ENCODE results near the gene SLC25A21.

Gene SLC25A21

GRCh38 chr14:36756226-36756625 is 416.2 kb downstream of the SLC25A21 start:
- in situ Hi-C loops (cut with HindIII; ENCODE audit: low sequenced_read_pairs), result no loop called here
- TF ChIP-seq CTCF (IDR thresholded peaks at IDR 0.05; ENCODE audit: low read depth, low read length), result no peak
- H3K4me3 ChIP-seq (ENCODE audit: low read depth, low read length), result no peak overlapping the region
- DNase-seq (ENCODE audit: low read depth, low spot score), result no peak

- TF ChIP-seq CTCF (IDR thresholded peaks at IDR 0.05; ENCODE audit: low read depth, low read length), result no peak
- H3K4me3 ChIP-seq (ENCODE audit: low read depth, low read length), result no peak overlapping the region
- no peak for DNase-seq (ENCODE audit: low read depth, low spot score)
- in situ Hi-C loops (cut with HindIII; ENCODE audit: low sequenced_read_pairs), result no loop called here
These were observed 416.6 kb downstream of the SLC25A21 start for GRCh38 chr14:36755756-36756155.

GRCh38 chr14:36751920-36752319 is 420.5 kb downstream of the SLC25A21 start:
- no peak overlapping the region for H3K4me3 ChIP-seq (ENCODE audit: low read depth, low read length)
- DNase-seq (ENCODE audit: low read depth, low spot score), result no peak
- in situ Hi-C loops (cut with HindIII; ENCODE audit: low sequenced_read_pairs), result no loop called here
- no peak for TF ChIP-seq CTCF (IDR thresholded peaks at IDR 0.05; ENCODE audit: low read depth, low read length)

GRCh38 chr14:36751106-36751505 is 421.3 kb downstream of the SLC25A21 start:
- H3K4me3 ChIP-seq (ENCODE audit: low read depth, low read length), result no peak overlapping the region
- in situ Hi-C loops (cut with HindIII; ENCODE audit: low sequenced_read_pairs), result no loop called here
- no peak for DNase-seq (ENCODE audit: low read depth, low spot score)
- no peak for TF ChIP-seq CTCF (IDR thresholded peaks at IDR 0.05; ENCODE audit: low read depth, low read length)

- TF ChIP-seq CTCF (IDR thresholded peaks at IDR 0.05; ENCODE audit: low read depth, low read length), result no peak
- in situ Hi-C loops (cut with HindIII; ENCODE audit: low sequenced_read_pairs), result no loop called here
These were observed 422.2 kb downstream of the SLC25A21 start for GRCh38 chr14:36750244-36750643.

GRCh38 chr14:36748610-36749213 is 423.7 kb downstream of the SLC25A21 start:
- H3K4me3 ChIP-seq (ENCODE audit: low read depth, low read length), result no peak overlapping the region
- TF ChIP-seq CTCF (IDR thresholded peaks at IDR 0.05; ENCODE audit: low read depth, low read length), result no peak
- in situ Hi-C loops (cut with HindIII; ENCODE audit: low sequenced_read_pairs), result no loop called here
- no peak for DNase-seq (ENCODE audit: low read depth, low spot score)

More at GRCh38 chr14:36750244-36750643, 422.2 kb downstream of the SLC25A21 start:
- no peak overlapping the region for H3K4me3 ChIP-seq (ENCODE audit: low read depth, low read length)
- DNase-seq (ENCODE audit: low read depth, low spot score), result no peak
